NK-92 treated with Interleukin-12 subunit alpha and Interleukin-12 subunit beta, amount 100 ng/mL, for 24 hours (cell line): ENCODE measurements around the gene CCDC85C.

Experiments used
- DNase-seq: peaks from one replicate; lab custom pipeline; 2025; lab: John Stamatoyannopoulos, UW

CCDC85C gene

GRCh38 chr14:99510556-99511139 is 93.4 kb downstream of the CCDC85C start:
- no peak for DNase-seq

DNA sequence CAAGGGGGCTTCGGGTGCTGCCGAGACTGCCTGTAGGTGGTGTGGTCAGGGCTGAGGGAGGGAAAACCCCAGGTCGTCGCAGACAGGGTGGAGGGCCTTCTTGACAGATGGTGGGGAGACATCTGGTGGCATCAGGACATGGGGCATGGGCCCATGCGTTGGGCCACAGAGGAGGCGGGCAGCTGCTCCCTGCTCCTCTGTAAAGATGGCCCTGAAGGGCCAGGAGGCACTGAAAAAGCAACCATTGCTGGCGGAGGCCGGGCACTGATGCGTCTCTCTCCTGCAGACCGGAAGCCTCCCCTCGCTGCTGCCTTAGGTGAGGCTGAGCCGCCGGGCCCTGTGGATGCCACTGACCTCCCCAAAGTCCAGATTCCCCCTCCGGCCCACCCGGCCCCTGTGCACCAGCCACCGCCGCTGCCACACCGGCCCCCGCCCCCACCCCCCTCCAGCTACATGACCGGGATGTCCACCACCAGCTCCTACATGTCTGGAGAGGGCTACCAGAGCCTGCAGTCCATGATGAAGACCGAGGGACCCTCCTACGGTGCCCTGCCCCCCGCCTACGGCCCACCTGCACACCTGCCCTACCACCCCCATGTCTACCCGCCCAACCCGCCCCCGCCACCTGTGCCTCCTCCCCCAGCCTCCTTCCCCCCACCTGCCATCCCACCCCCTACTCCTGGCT is 94.0 kb downstream of the CCDC85C start:
- DNase-seq, result no peak

DNA sequence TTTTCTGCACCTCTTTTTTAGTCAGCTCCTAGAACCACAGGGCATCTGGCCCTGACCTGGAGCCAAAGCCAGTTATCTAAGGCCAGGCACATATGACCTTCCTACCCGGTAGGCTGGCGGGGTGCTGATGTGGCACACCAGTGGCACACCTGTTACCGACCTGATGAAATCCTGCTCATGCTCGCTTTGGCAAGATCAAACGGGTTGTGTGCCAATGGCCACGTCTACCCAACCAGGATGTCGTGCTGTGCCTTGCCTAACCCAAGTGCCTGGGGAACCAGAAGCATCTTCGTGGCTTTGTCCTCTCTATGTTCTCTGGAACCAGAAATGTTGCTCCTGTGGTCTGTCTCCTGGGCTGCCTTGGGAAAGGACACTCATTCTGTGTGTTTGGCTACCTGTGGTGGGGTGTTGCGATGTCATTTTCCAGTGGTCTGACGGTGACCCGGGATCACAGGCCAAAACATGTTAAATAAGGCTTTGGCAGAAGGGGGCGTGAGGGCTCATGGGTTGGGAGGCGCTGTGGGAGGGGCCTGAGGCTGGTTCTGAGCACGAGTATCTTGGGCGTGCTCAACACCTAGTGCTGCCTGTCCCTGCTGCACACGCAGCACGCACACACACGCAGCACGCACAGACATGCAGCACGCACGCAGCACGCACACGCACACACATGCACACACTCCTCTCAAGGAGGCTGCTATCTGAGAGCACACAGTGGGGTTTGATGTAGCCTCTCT is 94.9 kb downstream of the CCDC85C start:
- no peak for DNase-seq

GRCh38 chr14:99507860-99508640 is 96.0 kb downstream of the CCDC85C start:
- no peak for DNase-seq

GRCh38 chr14:99506276-99506675 is 97.7 kb downstream of the CCDC85C start:
- DNase-seq, result no peak

DNA sequence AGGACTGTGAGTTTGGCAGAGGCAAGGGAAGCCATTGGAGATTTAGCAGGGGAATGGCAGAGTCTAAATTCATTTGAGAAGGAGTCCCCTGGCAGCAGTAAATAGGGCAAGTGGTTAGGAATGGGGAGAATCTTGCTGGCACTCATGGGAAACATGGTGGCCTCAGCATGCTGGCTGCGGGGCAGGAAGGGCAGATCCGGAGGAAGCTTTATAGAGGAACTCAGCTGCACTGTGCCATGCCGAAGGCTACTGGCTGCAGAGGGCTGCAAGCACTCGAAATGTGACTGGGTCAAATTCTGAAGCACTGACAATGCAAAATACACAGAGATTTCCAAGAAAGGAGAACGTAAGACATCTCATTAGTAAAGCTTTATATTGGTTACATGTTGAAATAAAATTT is 98.9 kb downstream of the CCDC85C start:
- no peak for DNase-seq

GRCh38 chr14:99503848-99504453 is 100.1 kb downstream of the CCDC85C start:
- DNase-seq, result no peak

DNA sequence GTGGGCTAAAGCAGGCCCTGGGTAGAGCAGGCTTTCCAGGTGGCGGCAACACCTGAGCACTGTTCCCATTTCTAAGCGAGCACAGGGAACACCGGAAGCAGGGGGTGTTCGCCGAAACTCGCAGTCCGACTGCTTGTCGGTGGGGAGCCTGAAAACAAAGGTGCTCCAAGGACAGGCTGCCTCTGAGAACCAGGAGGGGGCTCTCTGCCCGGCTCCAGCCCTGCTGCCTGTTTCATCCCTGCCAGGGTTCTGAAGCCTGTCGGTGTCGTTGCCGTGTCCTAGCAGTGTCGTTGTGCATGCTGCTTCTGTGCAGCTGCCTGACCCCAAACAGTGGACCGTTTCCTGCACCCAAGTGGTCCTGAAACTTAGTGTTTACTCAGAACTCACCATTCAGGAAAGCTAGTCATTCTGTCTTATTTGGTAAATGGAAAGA is 101.0 kb downstream of the CCDC85C start:
- no peak for DNase-seq

DNA sequence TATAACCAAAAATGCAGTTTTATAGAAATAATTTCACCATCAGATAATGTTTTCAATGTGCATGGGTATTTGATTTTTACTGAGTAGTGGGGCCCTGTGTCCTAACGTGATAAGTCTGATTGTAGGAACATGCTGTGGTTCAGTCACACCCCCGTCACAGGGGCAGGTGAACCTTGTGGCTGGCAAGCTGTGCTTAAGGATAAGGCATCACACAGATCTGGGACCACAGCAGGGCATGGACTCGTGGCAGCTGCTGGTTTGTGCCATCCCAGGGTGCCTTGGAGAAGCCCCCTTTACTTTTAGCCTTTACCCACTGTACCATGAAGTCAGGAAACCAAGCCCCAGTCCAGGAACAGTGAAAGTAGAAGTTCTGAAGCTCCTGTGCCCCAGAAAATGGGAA is 106.1 kb downstream of the CCDC85C start:
- no peak for DNase-seq

DNA sequence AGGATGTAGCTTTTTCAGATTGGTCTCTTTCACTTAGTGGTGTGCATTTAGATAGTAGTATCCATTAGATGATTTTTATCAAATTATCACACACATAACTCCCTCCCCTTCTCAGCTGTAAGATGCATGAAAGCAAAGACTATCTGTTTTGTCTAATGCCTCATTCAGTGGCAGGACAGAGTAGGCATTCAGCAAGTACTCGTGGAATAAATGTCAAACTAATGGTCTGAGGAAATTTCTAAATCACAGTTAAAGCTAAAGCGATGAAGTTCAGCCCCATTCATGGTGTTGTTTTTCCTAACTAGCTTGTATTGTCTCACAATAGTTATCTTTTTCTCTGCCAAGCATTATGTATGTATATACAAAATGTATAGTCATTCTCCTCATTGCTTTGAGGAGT is 106.7 kb downstream of the CCDC85C start:
- no peak for DNase-seq

- no peak for DNase-seq
Observed at GRCh38 chr14:99484106-99484505, 119.9 kb downstream of the CCDC85C start.

- no peak for DNase-seq
Observed at GRCh38 chr14:99481745-99482099, 122.3 kb downstream of the CCDC85C start.

DNA sequence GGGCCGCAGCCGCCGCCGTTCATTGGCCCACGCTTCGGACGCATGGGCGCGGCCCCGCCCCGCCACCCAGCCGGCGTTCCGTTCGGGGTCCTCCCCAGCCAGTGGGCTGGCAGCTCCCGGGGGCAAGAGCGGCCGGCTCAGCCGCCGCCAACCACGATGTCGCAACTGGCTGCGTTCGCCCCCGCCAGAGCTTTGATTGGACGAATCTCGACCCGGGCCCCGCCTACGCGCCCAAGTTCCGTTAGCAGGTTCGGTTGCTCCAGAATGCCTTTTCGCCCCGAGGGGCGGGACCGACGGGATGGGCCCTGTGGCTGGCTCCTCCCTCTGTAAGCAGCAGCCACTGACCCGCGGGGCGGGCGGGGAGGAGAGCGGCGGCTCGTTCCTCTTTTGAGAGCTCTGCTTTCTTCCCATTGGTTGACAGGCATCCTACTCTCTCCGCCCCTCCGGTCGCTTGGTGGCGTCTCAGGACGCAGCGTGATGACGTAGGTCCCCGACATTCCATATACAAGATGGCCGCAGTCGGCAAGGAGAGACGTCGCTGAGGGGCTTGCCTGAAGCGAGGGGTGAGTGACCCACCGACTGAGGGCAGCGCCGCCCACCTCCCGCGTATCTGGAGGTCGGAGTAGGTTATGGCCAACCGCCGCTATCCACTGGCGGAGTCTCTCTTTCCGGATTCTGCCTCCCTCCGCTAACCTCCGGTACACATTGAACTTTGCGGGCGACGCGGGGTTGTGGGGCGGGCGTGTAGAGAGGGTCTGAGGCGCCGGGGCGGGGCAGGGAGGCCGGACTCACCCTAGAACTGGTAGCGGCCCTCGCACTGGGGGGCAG is 122.9 kb downstream of the CCDC85C start, which contains the start of gene CCNK:
TSS of gene CCNK (plus strand) at position 493 of the 828 bp plus-strand sequence. CDS start 11,269 bp downstream, outside the sequence.
- peak; percentile 100 for DNase-seq

- DNase-seq, result peak; percentile 19
Observed at GRCh38 chr14:99479906-99480869, 123.8 kb downstream of the CCDC85C start, which contains the start of gene SETD3. TSS of gene SETD3 (minus strand) at chr14:99480859. CDS start at chr14:99465805, 15,054 bp downstream.

GRCh38 chr14:99479160-99479905 is 124.7 kb downstream of the CCDC85C start:
- DNase-seq, result no peak

DNA sequence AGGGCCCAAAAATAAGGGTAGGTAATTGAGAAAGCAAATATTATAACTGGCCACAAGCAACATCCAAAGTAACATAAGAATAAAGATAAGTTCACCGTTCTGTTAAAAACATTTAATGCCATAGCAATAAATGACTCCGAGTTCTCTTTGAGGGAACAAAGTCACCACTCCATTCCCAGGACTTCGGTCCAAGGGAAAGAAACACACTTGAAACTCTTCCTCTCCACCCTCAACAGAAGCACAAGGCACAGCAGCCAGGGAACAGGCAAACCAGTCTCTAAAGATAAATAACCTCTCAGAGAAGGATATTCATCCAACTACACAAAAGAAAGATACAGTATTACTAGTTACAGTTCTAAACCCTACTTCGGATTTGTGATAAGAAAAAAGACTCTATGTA is 125.9 kb downstream of the CCDC85C start:
- DNase-seq, result no peak

DNA sequence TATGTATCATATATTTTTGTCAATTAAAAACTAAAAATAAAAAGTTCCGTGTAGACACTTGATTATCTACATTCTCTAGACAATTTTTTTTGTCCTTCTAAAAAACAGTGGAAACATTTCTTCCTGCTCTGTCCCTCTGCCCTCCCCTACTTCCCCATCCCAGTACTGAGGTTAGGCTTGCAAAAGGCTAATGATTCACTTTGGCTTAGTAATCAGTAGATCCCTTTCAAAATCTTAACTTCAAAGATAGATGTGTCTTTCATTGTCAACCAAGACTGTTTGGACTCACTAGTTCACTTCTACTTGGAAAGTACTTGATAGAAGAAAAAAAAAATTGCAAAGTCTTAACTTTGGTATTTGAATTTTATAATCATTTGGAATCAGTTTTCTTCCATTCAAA is 127.1 kb downstream of the CCDC85C start:
- no peak for DNase-seq

DNA sequence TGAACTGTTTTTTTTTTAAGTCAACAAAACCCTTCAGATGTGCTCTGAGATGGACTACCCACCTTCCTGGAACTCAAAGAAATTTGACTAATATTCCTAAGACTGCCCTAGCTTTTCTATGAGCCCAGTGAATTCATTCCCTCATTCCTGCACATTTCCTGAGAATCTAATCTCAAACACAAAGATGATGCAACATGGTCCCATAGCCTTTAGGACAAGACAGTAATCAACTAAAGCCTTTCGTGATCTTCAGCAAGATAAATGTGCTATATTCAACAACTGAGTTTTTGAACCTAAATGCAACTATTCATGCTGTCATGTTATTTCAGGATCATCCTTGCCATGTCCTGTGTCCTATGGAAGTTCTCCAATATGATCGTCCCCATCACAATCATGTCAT is 128.3 kb downstream of the CCDC85C start:
- no peak for DNase-seq

DNA sequence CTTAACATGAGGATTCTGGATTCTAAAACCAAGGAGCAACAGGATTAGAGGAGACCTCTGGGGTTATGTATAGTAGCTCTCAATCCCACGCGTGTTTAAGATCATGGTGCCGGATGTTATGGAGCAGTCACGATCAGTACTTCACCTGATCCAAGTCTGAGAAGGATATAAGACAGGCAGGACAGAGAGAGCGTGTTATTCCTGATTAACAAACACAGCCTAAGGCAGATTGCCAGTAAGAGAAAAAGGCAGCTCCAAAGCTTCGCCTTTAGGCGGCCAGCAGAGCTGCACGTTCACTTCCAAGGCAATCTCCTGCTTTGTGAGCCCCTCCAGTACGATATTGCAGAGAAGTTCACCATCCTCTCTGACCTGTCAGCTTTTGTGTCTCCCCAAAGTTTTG is 128.8 kb downstream of the CCDC85C start:
- DNase-seq, result no peak
